ENCODE data around the gene ZNF263.
"Not testable (repeated sequence)": the region's sequence is repeated elsewhere in the genome, so short reads cannot be mapped to it uniquely, and the experiment has no call there.

ZNF263 gene

DNA sequence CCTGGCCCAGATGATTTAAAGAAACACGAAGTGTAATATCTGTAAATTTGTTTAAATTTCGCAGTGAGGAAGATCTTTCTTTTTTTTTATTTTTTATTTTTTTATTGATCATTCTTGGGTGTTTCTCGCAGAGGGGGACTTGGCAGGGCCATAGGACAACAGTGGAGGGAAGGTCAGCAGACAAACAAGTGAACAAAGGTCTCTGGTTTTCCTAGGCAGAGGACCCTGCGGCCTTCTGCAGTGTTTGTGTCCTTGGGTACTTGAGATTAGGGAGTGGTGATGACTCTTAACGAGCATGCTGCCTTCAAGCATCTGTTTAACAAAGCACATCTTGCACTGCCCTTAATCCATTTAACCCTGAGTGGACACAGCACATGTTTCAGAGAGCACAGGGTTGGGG lies 12.6 kb upstream of the ZNF263 start:
- ATAC-seq: not testable (repeated sequence)

DNA sequence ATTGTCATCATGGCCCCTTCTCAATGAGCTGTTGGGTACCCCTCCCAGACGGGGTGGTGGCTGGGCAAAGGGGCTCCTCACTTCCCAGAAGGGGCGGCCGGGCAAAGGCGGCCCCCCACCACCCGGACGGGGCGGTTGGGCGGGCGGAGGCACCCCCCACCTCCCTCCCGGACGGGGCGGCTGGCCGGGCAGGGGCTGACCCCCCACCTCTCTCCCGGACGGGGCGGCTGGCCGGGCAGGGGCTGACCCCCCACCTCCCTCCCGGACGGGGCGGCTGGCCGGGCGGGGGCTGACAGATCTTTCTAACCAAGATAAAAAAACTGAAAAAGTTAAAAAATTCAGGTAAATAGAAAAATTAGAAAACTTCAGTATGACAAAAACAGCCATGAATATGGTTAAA lies 12.0 kb upstream of the ZNF263 start:
- ATAC-seq: not testable (repeated sequence)

- ATAC-seq: no peak
Observed at GRCh38 chr16:3274490-3274889, 8.8 kb upstream of the ZNF263 start.

DNA sequence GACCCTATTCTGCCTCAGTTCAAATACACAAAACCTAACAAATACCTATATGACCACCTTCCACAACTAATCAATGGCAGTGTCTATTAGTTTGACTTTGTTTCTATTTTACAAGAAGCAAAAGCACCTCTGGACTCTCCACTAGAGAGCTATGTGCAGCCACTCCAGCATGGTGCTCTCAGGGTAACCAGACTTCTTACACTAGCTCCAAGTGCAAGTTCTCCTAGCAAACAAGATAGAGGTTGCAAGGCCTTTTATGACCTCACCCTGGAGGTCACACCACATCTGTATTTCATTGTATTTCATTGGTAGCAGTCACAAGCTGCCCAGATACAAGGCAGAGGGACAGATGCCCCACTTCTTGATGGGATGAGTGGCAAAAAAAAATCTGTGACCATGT lies 8.3 kb upstream of the ZNF263 start:
- no peak for ATAC-seq

- ATAC-seq: no peak
Observed at GRCh38 chr16:3276679-3277078, 6.6 kb upstream of the ZNF263 start.

DNA sequence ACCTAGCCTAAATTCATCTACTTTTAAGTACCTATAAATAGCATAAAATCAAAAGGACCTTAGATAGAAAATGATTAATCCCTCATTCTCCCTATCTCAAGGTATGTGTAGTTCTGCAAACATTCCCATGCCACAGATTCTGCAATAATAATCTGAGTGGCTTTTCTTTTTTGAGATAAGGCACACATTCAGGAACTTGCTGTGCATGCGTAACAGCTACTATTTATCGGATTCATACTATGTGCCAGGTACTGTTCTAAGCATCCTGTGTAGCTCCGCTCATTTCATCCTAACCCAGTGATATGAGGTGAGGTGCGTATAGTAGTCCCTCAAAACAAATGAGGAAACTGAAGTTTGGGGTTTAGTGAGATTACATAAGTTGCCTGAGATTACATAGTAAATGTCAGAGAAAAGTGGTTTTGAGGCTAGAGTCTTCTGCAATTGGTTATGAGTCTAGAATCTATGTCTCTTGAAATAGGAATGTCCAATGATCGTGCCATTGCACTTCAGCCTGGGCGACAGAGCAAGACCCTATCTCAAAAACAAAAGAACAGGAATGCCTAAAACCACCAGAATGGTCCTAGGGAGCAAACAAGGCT lies 2.0 kb upstream of the ZNF263 start:
- no peak for ATAC-seq

DNA sequence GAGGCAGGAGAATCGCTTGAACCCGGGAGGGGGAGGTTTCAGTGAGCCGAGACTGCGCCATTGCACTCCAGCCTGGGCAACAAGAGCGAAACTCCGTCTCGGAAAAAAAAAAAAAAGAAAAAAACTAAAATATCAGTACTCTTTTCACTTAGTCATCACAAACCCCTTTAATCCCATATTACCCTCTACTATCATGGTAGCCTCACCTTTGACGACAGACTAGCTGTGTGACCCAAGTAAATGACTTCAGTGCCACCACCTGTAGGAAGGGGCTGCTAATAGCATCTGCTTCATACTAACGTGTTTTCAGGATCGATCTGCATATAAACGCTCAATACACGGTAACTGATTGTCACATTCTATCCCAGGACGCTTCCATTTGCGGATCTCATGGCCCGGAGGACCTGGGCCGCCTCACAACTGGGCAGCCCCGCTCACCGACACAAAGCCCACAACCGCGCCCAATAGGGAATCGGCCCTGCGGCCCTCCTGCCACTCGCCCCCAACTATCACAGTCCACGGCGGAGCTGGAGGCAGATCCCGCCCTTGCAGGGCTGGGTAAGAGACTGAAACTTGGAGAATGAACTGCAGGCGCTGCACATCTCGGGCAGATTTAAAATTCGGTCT lies 1.1 kb upstream of the ZNF263 start:
- peak; percentile 16 to 18 for ATAC-seq

DNA sequence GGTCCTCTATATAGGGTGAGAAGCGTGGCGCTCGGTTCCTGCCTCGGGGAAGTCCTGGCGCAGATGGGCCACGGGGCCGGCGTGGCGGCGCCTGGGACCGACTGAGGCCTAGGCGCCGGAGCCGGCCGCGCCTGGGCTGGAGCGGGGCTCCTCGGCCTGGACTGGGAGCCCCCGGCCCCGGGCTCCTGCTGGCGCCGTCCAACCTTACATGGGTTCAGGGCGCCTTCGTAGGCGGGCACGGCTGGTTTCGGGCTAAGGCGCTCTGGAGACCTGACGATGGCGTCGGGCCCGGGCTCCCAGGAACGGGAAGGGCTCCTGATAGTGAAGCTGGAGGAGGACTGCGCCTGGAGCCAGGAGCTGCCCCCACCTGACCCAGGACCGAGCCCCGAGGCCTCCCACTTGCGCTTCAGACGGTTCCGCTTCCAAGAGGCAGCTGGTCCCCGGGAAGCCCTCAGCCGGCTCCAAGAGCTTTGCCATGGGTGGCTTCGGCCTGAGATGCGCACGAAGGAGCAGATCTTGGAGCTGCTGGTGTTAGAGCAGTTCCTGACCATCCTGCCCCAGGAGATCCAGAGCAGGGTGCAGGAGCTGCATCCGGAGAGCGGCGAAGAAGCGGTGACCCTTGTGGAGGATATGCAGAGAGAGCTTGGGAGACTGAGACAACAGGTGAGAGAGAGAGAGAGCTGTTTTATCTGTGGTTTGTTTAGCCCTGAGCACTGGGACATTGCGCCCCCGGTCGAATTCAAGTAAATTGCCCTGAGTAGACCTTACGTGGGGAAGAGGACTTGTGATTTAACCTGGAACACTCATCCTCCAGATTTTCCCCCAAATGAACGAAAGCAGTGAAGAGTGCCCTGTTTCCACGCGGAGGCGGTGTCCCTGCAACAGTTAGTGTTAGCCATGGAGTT lies 504 bp downstream of the ZNF263 start:
- no peak for ATAC-seq

- no peak for ATAC-seq
Observed at GRCh38 chr16:3285131-3285530, 1.8 kb downstream of the ZNF263 start.

DNA sequence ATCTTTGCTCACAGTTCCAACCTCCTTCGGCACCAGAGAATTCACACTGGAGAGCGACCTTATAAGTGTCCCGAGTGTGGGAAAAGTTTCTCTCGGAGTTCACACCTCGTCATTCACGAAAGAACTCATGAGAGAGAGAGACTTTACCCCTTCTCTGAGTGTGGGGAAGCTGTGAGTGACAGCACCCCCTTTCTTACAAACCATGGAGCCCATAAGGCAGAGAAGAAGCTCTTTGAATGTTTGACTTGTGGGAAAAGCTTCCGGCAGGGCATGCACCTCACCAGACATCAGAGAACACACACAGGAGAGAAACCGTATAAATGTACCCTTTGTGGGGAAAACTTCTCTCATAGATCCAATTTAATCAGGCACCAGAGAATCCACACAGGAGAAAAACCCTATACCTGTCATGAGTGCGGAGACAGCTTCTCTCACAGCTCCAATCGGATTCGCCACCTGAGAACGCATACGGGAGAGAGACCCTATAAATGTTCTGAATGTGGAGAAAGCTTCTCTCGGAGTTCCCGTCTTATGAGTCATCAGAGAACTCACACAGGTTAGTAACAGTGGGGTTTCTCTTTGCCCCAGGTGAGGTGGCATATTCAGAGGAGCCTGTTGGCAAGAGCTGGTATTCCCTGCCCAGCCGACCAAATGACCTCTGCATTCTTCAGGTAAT lies 6.8 kb downstream of the ZNF263 start:
- no peak for ATAC-seq

GRCh38 chr16:3292604-3293003 lies 9.3 kb downstream of the ZNF263 start:
- ATAC-seq: no peak

DNA sequence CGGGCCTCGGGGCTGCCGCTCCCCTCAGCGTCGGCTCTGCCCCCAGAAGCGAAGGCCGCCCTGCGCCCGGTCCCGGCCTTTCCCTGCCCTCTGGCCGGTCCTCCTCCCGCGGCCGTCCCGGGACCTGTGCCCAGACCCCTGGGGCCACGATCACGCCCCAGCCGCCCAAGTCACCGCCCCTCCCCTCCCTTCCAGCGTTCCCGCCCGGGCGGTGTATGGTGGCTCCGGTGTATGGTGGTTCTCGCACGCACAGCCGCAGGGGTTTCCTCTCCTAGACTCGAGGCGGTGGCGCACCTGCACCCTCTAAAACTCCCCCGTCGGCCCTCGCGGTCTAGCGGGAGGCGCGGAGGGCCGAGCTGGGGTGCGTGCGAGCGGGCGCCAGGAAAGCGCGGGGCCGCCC lies 11.9 kb downstream of the ZNF263 start:
- no peak for ATAC-seq

GRCh38 chr16:3295783-3296182 lies 12.5 kb downstream of the ZNF263 start:
- no peak for ATAC-seq

- ATAC-seq: no peak
Observed at GRCh38 chr16:3304370-3304769, 21.1 kb downstream of the ZNF263 start.

GRCh38 chr16:3305109-3306068 lies 22.1 kb downstream of the ZNF263 start, which contains the start of the genes TIGD7 and ZNF75A:
Gene TIGD7 (minus strand): TSS chr16:3305430. CDS start chr16:3300614, 4,816 bp downstream.
Gene ZNF75A (plus strand): TSS chr16:3305497. CDS start chr16:3308429, 2,932 bp downstream.
- peak; percentile 98 to 99 for ATAC-seq

DNA sequence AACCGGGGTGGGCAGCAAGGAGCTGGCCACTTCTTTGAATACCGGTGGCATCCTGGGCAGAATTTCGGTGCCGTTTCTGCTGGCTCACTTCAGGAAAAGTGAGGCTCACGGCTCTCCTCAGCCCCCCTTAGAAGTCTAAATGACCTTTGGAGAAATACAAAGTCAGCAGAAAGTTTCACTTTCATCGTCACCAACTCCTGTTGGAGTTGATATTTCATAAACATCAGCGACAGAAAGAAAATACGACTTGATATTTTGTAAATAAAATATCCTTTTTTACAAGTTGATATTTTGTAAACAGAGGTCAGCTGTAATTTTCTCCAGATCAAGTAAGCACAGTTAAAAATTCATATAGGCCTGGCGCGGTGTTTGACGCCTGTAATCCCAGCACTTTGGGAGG lies 22.8 kb downstream of the ZNF263 start:
- no peak for ATAC-seq

DNA sequence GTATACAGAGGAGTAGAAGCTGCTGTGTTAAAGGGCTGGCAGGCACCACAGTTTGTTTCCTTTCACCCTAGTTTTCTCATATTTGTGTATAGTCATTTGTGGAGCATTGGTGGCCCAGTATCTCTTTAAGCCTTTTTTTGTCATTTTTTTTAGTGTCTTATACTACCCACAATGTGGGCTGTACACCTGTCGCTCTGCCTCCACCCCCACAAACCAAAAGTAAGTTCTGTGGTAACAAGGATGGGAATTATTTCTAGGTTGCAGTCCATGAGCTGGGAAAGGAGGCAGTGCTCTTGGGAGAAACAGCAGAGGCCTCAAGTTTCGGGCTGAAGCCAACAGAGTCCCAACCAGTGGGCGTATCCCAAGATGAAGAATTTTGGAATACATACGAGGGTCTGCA lies 28.2 kb downstream of the ZNF263 start:
- ATAC-seq: no peak

- no peak for ATAC-seq
Observed at GRCh38 chr16:3317315-3317999, 34.2 kb downstream of the ZNF263 start.

DNA sequence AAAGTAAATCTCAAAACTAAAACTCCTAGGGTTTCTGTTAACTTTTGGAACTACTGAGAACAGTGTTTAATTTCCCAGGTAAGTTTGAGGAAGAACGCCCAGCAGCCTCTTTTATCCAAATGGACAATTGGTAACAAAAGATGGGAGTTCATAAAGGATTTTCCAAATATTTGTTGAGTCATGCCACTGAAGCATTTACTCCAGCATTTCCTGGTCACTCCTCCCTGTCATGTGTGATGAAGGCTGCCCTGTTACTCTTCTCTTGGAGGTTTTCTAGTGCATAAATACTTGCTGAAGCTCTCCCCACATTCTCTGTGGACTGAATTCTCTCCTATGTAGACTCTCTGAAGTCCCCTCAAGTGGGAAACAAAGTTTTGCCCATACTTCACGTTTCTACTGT lies 38.5 kb downstream of the ZNF263 start:
- no peak for ATAC-seq

- no peak for ATAC-seq
Observed at GRCh38 chr16:3327514-3327913, 44.2 kb downstream of the ZNF263 start.

GRCh38 chr16:3328104-3328503 lies 44.8 kb downstream of the ZNF263 start:
- no peak for ATAC-seq
